EH (cell line): ENCODE data around the gene GALNT16.

Experiments
- DNase-seq: peaks from one replicate; pipeline ENCODE4 v3.0.0-alpha.2; 2015; ENCODE audit warnings: low read depth

Gene GALNT16

DNA sequence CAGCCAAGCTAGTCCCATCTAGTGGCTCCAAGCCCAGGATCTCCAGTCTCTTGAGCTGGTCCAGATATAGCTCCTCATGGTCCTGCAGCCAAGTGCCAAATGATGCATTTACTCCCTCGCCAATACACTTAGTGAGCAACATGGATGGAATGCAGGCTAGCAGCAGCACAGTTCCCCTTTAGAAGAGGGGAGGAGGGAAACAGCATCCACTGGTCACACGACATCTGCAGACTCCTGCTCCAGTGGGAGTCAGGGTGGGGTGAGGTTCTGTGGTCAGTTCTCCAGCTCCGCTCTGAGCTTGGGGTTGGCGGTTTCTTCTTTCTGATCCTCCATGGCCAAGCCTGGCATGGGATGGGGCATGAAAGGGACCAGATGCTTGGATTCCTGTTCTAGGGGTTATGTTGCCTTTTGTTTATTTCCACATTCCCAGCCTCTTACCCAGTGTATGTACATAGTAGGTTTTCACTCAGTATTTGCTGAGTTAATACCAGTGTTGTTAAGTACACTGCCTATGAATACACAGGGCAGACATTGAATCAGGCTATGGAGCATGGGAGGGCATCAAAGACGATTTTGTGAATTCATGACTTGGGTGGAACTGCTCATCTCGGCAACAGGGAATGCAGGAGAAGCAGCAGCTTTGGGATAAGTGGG, 57.3 kb downstream of the GALNT16 start:
- peak; percentile 99 for DNase-seq

DNA sequence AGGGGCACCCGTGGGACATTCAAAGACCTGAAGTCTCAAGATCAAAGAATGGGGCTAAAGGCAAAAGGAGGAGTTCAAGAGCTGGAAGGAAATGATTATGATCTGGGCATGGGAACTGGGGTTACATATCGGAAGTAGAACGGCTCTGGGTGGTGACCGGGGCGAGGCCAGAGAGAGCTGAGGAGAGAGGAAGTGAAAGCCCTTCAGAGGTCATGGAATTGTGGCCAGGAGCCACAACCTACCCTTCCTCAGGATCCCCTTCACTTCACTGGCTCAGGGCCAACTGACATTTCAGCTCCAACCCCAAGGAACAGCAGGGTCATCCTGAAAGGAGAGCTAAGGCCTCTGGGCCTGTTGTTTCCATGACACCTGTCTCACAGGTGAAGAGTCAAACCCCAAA, 57.8 kb downstream of the GALNT16 start:
- DNase-seq, result no peak

DNA sequence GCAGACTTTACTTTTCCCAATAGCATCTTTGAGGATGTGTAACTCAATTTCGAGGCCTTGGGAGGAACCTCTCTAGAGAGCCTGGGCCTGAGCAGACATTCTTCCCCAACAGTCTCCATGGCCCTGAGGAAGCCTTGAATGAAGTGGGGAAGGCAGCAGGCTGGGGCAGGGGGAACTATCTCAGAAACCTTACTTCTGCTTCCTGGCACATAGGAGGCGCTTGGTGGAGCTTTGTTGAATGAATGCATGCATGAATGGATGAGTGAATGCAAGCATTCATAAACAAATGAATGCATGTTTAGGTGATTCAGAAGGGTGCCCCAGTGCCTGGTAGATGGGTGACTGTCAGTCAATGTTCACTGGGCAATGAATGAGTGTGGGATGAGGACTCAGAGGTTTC, 58.3 kb downstream of the GALNT16 start:
- DNase-seq, result no peak

DNA sequence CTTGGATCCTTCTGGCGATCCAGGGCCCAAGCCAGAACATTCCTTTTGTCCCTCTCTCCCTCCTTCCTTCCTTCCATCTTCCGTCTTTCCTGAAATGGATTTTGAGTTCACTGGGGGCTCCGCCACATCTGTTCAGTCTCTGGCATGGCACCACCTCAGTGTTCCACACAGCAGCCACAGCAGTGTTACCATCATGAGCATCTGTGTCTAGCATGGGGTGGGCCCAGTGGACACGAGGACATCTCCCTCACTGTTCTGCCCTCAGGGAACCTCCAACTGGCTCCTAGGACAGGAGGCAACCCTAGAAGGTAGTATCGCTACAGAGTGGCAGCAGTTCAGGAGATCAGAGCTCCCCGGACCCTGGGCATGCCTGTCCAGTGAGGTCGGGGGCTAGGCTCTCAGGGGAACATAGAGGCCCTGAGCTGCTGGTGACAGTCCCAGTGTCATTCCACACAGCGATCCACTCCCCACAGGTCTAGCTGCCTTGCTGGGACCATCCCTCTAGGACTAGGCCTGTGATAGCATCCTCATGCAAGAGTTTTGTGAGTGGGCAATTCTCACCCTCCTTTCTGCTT, 59.0 kb downstream of the GALNT16 start:
- DNase-seq, result no peak

DNA sequence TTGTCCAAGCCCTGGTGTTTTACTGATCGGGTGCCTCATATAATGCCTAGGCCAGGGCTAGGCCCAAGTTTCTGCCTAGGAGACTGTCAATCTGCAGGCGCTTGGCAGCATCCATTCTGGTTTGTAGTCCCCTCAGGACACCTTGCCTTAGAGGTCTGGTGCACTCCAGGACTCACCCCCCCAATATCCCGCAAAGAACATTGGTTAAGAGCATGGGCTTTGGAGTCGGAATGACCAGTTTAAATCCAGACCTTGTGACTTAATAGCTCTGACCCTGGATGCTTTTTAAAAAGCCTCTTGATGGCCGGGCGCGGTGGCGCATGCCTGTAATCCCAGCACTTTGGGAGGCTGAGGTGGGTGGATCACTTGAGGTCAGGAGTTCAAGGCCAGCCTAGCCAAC, 60.0 kb downstream of the GALNT16 start:
- DNase-seq, result no peak

DNA sequence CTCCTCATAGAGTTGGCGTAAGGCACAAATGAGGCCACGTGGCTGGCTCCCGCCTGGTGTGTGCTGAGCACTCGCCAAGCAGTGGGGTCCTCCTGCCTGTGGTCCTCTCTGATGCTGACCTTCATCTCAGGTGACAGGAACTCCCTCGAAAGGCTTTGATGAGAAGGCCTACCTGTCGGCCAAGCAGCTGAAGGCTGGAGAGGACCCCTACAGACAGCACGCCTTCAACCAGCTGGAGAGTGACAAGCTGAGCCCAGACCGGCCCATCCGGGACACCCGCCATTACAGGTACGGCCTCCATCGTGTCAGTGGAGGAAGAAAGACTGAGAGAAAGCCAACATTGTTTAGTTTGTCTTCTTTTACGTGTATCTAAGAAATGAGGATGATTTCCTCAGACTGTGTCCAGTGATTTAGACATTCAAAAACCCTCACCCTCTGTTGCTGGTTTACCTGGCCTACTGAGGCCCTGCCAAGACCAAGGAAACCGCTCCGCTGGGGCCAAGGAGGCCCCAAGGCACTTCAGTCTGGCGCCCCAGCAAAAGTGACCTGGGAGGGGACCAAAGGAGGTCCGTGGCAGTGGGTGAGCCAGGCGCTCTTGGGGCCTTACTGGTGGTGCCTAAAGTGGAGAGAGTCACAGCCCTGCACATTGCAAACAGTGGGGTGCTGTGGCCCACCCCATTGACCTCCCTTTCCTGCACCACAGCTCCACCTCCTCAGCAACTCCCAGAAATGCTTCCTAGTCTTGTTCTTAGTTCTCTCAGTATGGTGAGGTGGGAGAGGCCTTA, 60.8 kb downstream of the GALNT16 start:
- no peak for DNase-seq

DNA sequence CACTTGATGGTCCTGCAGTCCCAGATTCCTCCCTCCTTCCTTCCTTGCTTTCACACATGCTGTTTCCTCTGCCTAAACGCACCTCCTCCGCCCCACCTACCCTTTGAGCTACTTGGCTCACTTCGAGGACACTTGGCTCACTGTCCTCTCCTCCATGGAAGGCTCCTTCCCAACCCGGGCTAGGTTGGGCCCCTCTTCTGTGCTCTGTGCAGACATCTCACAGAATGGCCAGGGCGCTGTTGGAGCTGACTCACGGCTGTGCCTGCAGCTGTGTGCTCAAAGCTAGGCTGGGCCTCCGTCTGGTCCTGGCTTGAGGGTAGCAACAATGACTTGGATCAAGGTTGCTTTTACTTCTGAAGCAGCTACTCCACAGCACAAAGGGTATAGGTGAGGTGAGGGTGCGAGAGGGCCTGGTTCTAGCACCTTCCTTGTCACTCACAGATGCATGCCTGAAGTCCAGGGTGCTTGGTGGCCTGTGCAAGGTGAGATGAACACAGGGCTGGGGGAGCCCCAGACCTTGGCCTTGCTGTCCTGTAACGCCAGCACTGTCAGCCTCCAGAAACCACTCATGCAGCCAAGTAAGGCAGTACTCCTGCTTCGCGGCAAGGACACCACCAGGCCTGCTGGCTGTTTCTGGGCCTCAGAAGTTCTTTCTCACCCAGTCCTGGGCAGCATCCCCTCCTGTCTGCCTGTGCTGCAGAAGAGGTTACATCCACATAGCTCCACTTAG, 61.8 kb downstream of the GALNT16 start:
- DNase-seq, result no peak

DNA sequence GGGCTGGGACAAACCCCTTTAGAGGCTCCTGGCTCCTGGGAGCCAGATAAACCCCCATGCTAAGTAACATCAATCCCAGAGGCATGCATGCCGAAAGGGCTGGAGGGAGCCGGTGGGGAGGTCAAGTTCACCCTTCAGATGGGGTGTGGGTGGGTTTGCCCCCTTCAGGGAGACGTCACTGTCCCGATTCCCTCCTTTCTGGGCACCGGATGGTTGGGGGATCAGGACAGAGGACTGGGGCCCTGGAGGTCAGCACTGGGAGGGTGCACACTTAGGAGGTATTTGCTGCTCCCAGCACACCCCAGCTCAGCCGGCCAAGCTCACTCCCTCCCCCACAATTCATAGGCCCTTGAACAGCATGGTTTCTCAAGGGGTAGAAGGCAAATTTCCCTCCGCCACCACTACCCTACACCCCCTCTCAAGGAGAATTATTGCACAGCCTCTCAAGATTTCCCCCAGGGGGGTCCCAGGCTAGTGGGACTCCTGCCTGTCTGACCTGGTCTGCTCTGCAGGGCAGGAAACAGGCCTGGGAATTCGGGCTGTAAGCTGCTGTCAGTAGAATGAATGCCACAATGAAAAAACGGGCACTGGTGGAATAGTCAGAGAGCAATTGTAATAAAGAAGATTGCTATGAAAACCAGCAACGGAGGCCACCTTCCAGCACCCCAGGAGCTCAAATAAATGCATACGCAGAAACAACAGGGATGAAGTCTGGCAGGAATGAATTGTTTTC, 63.5 kb downstream of the GALNT16 start:
- no peak for DNase-seq

DNA sequence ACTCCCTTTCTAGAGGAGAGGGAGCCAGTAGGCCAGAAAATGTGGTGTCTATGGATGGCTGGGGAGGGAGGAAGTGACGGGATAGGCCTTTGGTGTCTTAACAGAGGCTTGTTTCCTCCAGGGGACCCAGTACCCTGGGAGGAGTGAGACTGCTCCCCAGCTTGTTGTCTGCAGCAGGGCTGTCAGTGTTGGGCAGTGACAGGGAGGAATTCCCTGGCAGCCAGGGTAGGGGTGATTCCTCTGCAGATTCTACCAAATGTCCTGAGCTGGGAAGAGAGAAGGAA, 64.0 kb downstream of the GALNT16 start:
- no peak for DNase-seq

DNA sequence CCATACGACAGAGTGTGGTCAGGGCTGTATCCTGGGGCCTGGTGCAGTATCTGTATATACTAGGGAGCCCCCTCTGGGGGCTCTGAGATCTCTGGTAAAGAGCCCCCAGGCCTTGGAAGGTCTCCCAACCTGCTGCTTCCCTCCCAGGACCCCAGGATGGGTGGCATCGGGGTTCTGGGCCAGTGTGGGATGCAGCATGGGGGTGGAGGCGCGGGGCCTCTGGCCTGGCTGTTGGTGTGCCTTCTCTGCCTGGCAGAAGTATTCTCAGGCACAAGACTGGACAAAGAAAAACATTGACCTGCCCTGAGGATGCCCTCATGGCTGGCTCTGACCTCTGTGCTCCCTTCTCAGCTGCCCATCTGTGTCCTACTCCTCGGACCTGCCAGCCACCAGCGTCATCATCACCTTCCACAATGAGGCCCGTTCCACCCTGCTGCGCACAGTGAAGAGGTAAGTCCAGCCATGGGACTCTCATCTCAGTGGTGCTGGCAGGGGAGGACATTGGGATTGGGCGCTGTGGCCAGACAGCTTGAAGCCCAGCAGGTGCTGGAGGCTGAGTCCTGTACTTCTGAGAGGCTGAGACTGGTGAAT, 64.5 kb downstream of the GALNT16 start:
- no peak for DNase-seq

DNA sequence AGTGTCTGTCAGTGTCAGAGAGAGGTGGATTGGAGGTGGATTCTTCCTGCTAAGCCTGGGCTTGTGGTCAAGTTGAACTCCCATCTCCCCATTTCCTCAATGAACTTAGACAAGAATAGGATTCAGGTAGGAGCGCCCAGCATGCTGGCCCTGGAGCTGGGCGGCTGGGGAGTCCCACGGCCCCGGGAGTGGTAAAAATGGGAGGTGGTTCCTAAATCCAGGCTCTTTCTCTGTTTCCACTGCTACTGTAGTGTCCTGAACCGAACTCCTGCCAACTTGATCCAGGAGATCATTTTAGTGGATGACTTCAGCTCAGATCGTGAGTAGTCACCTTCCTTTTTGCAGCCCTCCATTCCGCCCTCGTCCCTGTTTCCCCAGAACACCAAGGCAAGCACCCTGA, 65.1 kb downstream of the GALNT16 start:
- no peak for DNase-seq

DNA sequence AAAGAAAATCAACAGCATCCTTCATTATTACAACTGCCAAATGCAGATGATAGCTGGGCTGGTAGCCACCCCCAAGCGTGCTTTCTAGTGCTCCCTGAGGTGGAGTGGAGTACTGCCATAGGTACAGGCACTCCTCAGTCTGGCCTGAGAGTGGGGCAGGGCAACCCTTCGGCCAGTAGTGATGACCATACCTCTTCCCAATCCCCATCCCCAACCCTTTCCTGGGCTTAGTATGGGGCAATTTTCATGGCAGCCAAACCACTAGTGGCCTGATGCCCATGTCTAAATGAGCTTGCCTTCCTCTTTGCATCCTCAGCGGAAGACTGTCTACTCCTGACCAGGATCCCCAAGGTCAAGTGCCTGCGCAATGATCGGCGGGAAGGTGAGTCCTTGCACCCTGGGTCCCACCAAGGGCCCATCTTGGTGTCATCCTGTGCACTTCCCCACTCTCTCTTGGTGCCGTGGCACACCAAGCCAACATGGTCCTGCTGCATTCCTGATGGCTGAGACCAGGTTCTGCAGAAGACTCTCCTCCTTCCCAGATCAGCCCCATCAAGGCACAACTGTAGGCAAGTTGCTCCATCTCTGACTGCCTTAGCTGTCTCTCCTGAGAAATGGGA, 65.8 kb downstream of the GALNT16 start:
- no peak for DNase-seq

DNA sequence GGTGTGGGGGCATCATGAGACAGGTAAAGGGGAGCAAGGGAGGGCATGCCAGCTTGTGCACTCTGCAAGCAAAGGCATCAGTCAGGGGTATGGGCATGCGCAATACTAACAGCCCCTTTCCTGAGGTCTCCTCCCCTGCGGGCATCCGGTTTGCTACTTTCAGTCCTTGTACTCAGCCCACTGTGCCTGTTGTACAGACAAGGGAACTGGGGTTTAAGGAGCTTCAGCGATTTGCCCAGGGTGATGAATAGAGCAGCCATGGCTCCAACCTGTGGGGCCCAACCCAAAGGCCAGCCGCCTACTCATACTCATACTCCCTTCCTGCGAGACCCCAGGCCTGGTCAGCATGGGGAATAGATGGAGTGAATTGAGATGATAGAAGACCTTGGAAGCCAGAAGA, 66.7 kb downstream of the GALNT16 start:
- no peak for DNase-seq

DNA sequence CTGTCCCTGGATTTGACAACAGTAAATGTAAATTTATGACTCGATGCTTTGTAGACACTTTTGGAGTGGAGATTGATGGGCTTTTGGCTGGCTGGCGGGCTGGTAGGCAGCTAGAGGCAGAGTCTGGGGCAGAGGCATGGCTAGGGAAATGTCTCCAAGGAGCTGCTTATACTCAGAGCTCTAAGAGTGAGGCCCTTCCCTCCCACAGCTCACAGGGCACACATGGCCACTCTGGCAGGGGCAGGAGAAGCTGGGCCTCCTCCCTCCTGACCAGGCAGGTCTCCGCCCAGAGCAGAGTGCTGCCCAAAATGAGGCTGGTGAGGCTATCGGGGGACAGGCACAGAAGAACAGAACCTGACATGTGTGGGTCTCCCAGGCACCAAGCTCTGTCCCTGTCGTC, 67.5 kb downstream of the GALNT16 start:
- no peak for DNase-seq

DNA sequence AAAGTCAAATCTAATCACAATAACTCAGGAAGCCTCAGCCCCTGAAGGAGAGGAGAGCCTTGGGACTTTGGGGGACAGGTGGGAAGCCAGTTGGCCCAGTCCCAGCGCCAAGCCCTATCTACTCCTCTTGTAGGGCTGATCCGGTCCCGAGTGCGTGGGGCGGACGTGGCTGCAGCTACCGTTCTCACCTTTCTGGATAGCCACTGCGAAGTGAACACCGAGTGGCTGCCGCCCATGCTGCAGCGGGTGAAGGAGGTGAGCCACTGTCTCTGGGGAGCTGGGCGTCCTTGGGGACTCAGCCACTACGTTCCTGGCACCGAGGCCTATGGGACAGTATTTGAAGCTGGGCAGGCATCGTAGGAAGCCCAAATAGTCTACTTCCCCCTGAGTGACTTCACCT, 68.4 kb downstream of the GALNT16 start:
- no peak for DNase-seq

DNA sequence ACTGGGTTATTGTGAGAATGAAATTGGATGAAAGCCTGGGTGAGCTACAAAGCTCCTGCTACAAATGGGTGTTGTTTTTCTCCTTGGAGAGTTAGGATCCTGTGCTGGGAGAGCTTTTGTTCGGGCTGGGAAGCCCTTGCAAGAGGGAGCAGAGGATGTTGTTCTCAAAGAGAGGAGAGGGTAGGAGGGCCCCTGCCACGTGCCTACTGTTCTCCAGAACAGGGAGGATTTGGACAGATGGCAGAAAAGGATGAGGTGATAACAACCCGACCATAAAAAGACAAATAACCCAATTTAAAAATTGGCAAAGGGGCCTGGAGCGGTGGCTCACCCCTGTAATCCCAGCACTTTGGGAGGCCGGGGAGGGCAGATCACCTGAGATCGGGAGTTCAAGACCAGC, 68.8 kb downstream of the GALNT16 start:
- DNase-seq, result no peak

DNA sequence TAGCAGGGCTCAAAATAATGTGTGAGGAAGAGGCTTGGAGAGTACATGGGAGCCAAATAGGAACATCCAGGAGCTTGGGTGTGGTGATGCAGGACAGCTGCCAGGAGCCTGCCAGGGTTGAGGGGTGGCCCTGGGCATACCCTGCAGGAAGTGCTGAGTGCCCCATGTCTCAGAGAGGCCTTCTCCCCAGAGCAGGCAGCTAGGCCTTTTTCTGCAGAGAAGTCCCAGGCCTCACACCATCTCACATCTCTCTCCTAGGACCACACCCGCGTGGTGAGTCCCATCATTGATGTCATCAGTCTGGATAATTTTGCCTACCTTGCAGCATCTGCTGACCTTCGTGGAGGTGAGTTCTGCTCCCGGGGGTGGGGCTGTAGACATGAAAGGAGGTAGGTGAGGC, 71.2 kb downstream of the GALNT16 start:
- no peak for DNase-seq

DNA sequence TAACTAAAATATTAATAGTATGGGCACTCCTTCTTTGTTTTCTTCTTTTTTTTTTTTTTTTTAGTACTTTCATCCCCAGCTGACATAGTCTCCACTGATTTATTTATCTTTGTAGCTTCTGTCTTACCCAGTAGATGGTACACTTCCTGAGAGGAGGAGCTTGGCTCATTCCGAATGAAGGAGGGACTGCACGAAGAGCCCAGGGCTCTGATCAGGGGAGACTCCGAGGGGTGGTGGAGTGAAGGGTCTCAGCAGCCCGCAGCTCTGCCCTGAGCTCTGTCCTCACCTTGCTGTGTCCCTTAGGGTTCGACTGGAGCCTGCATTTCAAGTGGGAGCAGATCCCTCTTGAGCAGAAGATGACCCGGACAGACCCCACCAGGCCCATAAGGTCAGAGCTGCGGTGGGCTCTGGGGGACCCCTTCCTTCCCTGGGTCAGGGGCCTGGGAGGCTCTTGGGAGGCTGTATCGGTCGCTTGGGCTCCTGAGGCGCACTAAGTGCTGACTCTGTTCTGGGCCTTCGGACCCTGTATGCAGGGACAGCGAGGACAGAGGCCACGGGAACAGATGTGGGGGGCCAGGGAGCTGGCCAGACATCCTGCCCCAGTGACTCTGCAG, 72.9 kb downstream of the GALNT16 start:
- no peak for DNase-seq

DNA sequence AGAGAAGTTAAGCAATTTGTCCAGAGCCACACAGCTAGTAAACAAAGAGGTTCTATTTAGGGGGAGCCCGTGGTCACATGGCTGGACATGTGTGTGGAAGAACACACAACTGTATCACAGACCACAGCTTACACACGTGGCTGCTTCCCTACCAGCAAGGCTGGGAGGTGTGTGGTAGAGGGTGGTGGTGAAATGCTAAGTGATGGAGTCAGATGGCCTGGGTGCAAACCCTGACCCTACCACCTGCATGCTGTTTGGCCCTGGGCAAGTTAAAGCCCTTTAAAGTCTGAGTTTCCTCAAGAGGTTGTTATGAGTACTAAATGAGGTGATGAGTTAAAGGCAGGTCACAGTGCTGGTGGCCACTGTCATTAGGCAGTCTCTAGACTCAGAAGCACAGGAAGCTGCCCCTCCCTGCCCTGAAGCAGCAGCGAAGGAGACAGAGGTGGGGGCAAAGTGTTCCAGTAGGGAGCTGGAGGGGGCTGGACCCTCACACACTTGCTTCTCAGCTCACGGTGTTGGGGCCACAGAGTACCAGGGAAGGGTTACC, 73.9 kb downstream of the GALNT16 start:
- DNase-seq, result no peak

DNA sequence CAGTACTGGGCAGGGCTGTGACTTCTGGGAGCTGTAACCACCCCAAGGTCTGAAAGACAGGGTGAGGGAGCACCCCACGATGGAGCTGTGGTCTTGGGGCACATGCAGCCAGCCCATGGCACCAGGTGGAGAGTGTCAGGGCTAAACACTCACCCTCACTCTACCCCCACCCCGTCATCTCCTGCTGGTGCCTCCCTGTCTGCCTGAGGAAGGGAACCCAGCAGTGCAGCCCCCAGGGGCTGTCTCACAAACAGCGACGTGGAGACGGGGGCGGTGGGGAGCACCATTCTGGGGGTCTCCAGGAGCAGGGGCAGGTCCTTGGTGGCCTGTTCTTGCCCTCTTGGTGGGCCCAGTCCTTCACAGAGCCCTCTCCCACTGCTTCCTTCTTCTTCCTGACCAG, 74.6 kb downstream of the GALNT16 start:
- DNase-seq, result no peak

DNA sequence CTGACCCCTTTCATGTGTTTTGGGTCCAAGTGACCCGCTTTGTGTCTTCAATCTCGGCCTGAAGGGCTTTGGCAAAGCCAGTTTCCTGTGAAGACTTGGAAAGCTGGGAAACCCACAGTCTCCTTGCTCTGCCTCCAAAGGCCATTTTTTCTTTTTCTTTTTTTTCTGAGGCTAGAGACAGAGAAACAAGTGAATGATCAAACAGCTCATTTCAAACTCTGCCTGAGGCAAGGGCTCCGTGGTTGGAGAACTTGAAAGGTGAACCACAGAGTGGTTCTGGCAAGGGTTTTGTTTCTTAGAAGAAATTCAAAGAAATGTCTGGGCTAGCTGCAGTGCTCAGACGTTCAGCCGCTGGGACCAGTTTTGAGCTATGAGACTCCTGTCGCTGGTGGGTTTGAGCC, 75.4 kb downstream of the GALNT16 start:
- peak; percentile 45 for DNase-seq
